KMS-11 (cell line): ENCODE measurements around the gene CEP78.

Experiments
- H2AFZ ChIP-seq: fragments of 200-600 bp; sonication (generic); 2 replicates; pipeline ENCODE4 v1.6.1; 2016; ENCODE audit warnings: antibody characterized with exemption, mixed run types, low read depth
- H3K27ac ChIP-seq: fragments of 200-600 bp; sonication (generic); 2 replicates; pipeline ENCODE4 v1.6.1; 2016; ENCODE audit warnings: mild to moderate bottlenecking, mixed run types
- H3K27me3 ChIP-seq: fragments of 200-600 bp; sonication (generic); 2 replicates; pipeline ENCODE4 v1.6.1; 2017; ENCODE audit warnings: mild to moderate bottlenecking, low read depth, mixed run types, moderate library complexity; ENCODE audit not compliant: insufficient read depth
- H3K36me3 ChIP-seq: fragments of 200-600 bp; sonication (generic); 2 replicates; pipeline ENCODE4 v1.6.1; 2017; ENCODE audit warnings: mild to moderate bottlenecking, mixed run types; ENCODE audit not compliant: insufficient read depth
- H3K4me1 ChIP-seq: fragments of 200-600 bp; sonication (generic); 2 replicates; pipeline ENCODE4 v1.6.1; 2016; ENCODE audit warnings: mild to moderate bottlenecking, low read depth, mixed run types; ENCODE audit not compliant: poor library complexity, severe bottlenecking
- H3K4me2 ChIP-seq: fragments of 200-600 bp; sonication (generic); 2 replicates; pipeline ENCODE4 v1.7.0; 2016; ENCODE audit warnings: mild to moderate bottlenecking, mixed run types
- H3K4me3 ChIP-seq: fragments of 200-600 bp; sonication (generic); IDR thresholded peaks from 2 replicates; pipeline ENCODE4 v1.6.1; 2017; ENCODE audit warnings: low read depth, low read length, mixed read lengths; ENCODE audit not compliant: insufficient read depth
- H3K79me2 ChIP-seq: fragments of 200-600 bp; sonication (generic); 2 replicates; pipeline ENCODE4 v1.6.1; 2016; ENCODE audit warnings: low read depth, mixed run types; ENCODE audit not compliant: insufficient read depth
- H3K9ac ChIP-seq: fragments of 200-600 bp; sonication (generic); 2 replicates; pipeline ENCODE4 v1.6.1; 2016; ENCODE audit warnings: mild to moderate bottlenecking, mixed run types
- H4K20me1 ChIP-seq: fragments of 200-600 bp; sonication (generic); 2 replicates; pipeline ENCODE4 v1.6.1; 2016; ENCODE audit warnings: mild to moderate bottlenecking, mixed run types; ENCODE audit not compliant: insufficient read depth
- TF ChIP-seq, protein P1 (sequence below): fragments of 200-600 bp; sonication (generic); conservative IDR thresholded peaks from 2 replicates; pipeline ENCODE4 v1.6.1; 2017; ENCODE audit warnings: low read depth, mild to moderate bottlenecking, antibody characterized with exemption, low read length, moderate library complexity, mixed read lengths

The CEP78 gene

DNA sequence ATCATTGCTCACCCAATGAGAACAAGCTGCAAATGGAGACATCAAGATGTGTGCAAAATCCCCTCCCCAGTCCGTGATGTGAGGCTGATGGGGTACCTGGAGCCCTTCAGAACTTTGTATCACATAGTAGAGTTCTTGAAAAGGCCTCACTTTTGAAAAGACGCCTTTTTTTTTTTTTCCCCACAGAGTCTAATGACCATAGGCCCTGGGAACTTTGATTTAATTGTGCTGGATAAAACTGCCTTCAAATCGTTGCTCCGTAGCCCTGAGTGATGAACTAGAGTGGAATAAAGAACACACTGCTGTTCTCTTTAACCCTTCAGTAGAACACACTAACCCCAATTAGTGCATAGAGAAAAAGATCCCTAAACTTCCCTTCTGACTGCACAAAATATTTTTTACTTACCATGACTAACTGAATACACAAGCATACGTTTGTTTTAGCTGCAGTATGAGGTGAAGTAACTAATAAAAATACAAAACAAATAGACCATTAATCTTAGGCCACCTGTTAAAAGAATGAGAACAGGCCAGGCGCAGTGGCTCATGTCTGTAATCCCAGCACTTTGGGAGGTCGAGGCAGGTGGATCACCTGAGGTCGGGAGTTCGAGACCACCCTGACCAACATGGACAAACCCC, 76.1 kb downstream of the CEP78 start:
- Histone ChIP-seq H3K27ac (no peak overlapping the region), H3K4me3 (no peak overlapping the region), H3K4me1 (no peaks in the 10 kb centered on the region), H3K36me3 (no peaks in the 10 kb centered on the region), H3K9ac (no peak overlapping the region), H3K79me2 (no peaks in the 10 kb centered on the region), H2AFZ (no peak overlapping the region), H4K20me1 (no peaks in the 10 kb centered on the region), H3K4me2 (no peak overlapping the region), H3K27me3 (no peaks in the 10 kb centered on the region)
- TF ChIP-seq, protein P1, sequence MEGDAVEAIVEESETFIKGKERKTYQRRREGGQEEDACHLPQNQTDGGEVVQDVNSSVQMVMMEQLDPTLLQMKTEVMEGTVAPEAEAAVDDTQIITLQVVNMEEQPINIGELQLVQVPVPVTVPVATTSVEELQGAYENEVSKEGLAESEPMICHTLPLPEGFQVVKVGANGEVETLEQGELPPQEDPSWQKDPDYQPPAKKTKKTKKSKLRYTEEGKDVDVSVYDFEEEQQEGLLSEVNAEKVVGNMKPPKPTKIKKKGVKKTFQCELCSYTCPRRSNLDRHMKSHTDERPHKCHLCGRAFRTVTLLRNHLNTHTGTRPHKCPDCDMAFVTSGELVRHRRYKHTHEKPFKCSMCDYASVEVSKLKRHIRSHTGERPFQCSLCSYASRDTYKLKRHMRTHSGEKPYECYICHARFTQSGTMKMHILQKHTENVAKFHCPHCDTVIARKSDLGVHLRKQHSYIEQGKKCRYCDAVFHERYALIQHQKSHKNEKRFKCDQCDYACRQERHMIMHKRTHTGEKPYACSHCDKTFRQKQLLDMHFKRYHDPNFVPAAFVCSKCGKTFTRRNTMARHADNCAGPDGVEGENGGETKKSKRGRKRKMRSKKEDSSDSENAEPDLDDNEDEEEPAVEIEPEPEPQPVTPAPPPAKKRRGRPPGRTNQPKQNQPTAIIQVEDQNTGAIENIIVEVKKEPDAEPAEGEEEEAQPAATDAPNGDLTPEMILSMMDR = no peak

DNA sequence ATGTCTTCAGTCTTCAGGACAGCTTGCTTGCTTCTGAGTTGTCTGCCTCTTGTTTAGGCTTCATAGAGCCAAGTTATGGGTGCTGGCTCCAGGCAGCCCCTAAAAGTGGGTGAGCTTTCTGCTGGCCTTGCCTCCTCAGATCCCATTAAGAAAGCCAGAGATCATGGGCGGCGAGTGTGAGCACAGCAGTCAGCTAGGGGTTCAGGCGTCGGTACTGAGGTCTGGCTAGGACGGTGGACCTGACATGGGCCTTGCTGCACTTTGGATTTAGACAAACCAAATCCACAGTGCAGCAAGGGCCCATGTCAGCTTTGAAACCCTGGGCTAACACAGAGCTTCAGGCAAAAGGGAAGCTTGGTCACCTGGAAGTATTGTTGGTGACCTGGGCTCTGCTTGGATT, 78.7 kb downstream of the CEP78 start:
- Histone ChIP-seq H3K9ac (no peak overlapping the region), H3K27me3 (no peaks in the 10 kb centered on the region), H3K36me3 (no peaks in the 10 kb centered on the region), H4K20me1 (no peaks in the 10 kb centered on the region), H3K27ac (no peak overlapping the region), H3K4me2 (no peak overlapping the region), H3K79me2 (no peaks in the 10 kb centered on the region), H2AFZ (no peak overlapping the region), H3K4me1 (no peaks in the 10 kb centered on the region), H3K4me3 (no peak overlapping the region)
- TF ChIP-seq, protein P1 = no peak

DNA sequence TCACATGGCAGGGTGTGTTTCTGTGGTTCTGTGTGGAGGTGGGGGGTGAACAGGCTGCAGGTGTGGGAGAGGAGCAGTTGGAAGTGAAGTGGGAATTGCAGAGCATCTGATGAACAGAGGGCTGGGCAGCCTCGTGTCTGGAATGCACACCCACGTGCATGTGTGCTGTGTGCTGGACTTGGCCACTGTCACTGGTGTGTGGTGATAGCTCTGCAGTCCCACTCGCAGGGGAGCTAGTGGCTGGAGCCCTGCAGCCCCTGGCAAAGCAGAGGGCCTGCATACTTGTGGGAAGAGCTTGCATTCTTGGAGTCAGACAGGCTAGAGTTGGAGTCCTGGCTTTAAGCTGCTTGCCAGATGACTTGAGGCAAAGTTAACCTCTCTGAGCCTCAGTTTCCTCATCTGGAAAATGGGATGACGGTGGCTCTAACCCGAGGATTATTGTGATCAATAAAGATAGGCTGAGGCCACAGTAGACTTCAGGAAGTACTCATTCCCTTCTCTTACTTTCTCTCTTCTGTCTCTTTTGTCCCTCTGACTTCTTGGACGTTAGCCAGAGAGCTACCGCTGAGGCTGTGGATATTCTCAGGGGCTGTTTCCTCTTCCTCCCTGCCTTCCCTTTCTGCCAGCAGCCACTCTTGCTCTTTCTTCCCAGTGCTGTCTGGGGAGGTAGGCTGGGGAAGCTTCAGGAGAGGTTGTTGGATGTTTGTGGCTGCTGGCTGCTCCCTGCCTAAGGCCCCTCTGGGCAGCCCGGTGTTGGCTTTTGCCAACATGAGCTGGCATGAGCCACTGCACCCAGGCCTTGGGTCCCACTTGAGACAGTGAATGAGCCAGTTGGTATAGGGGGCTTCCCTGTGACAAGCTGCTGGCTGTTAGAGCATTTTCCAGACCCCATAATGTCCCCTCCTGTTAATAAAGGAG, 79.3 kb downstream of the CEP78 start:
- Histone ChIP-seq H3K27ac (no peak overlapping the region), H4K20me1 (no peaks in the 10 kb centered on the region), H3K9ac (no peak overlapping the region), H3K4me3 (no peak overlapping the region), H3K4me1 (no peaks in the 10 kb centered on the region), H3K4me2 (no peak overlapping the region), H3K79me2 (no peaks in the 10 kb centered on the region), H3K36me3 (no peaks in the 10 kb centered on the region), H2AFZ (no peak overlapping the region), H3K27me3 (no peaks in the 10 kb centered on the region)
- TF ChIP-seq, protein P1 = no peak

DNA sequence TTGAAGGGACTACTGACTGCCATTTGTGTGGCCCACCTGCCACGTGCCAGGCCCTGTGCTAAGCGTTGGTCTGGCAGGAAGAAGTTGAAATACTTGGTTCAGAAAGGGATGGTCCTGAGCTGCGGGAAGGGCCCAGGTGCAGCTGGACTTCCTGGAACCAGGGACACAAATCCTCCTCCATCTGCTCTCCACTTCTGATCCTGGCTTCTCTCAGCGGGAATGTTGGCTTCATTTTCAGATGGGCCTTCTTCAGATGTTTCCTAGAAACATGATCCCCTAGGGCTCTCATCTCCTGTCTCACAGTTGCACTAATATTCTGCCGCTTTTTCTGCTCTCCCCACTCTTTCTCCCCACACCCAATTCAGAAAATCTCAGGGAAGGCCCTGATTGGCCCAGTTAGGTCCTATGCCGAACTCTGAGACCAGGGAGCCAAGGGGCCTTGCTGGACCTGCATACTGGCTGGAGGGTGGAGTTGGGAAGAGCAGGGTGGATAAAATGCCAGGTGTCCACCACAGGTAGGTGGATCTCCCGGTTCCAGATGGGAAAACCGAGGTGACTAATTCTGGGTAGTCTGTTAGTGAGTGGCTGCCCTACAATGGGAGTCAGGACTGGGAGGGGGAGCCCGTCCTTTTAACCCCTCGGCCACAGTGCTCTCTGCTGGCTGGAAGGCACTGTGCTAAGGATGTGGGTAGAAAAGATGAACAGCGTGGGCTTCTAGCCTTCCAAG, 80.5 kb downstream of the CEP78 start:
- TF ChIP-seq, protein P1 = no peak
- no peak overlapping the region for H3K9ac ChIP-seq
- H4K20me1 ChIP-seq = no peaks in the 10 kb centered on the region
- no peaks in the 10 kb centered on the region for H3K4me1 ChIP-seq
- no peaks in the 10 kb centered on the region for H3K27me3 ChIP-seq
- no peak overlapping the region for H3K27ac ChIP-seq
- no peak overlapping the region for H3K4me2 ChIP-seq
- no peak overlapping the region for H3K4me3 ChIP-seq
- no peaks in the 10 kb centered on the region for H3K79me2 ChIP-seq
- no peaks in the 10 kb centered on the region for H3K36me3 ChIP-seq
- no peak overlapping the region for H2AFZ ChIP-seq
